Endothelial cell of umbilical vein (primary cell): ENCODE results near the gene RIOX2. TPM values are rescaled to one million over a fixed set of nuclear protein-coding genes. Genes with fewer than 3 reads are reported as not detected.

ENCODE experiments used
- BruUV-seq: library from RNA; stranded (reverse); fragments of 400-500 nt; replicated peaks from 2 replicates; lab custom pipeline; 2021; lab: Mats Ljungman, UMichigan
- CTCF ChIA-PET: fragments of 300-600, 350-600 bp; sonication (Branson Sonifier 250); formaldehyde crosslinking; loops from one replicate; lab custom pipeline; 2021; ENCODE audit warnings: antibody characterized with exemption, inconsistent platforms; lab: Charles Lee
- POLR2A ChIA-PET: fragments of 300-600, 350-600 bp; sonication (Branson Sonifier 250); formaldehyde crosslinking; loops from one replicate; lab custom pipeline; 2021; ENCODE audit warnings: antibody characterized with exemption, inconsistent platforms; lab: Charles Lee
- DNase-seq: peaks from one replicate; pipeline ENCODE4 v3.0.0-alpha.2; 2011; ENCODE audit warnings: low read depth, low spot score
- FAIRE-seq: peaks from 2 replicates; lab custom pipeline; 2011; peaks lifted over from hg19 to GRCh38; lab: Jason Lieb, UNC
- H2AFZ ChIP-seq: 2 replicates; pipeline ENCODE4 v1.6.0; 2012; ENCODE audit warnings: low read depth, low read length, control low read depth, inconsistent platforms
- H3K27ac ChIP-seq: 2 replicates; pipeline ENCODE4 v1.5.1; 2011; ENCODE audit warnings: low read depth, mild to moderate bottlenecking, control low read depth, low read length, moderate library complexity; ENCODE audit not compliant: insufficient read depth
- H3K27me3 ChIP-seq, 2 experiments: 2 replicates each; pipeline versions ENCODE4 v1.6.0 to v1.6.1; 2011; ENCODE audit warnings: low read length in 2 of 2, mixed read lengths in 1 of 2; ENCODE audit not compliant: control insufficient read depth in 2 of 2, insufficient read depth in 2 of 2
- H3K36me3 ChIP-seq, 2 experiments: 2 replicates in 1 of 2; 3 replicates in 1 of 2; pipeline ENCODE4 v1.5.1; 2011; ENCODE audit warnings: low read length in 2 of 2, mild to moderate bottlenecking in 1 of 2, moderate library complexity in 1 of 2; ENCODE audit not compliant: control insufficient read depth in 2 of 2, insufficient read depth in 2 of 2; ENCODE audit errors: extremely low read depth in 1 of 2
- H3K4me1 ChIP-seq: 3 replicates; pipeline ENCODE4 v1.5.1; 2011; ENCODE audit warnings: mild to moderate bottlenecking, low read length; ENCODE audit not compliant: control insufficient read depth, insufficient read depth; ENCODE audit errors: extremely low read depth
- H3K4me2 ChIP-seq: 2 replicates; pipeline ENCODE4 v1.6.1; 2011; ENCODE audit warnings: low read length, control low read depth, mixed read lengths; ENCODE audit not compliant: insufficient read depth
- H3K4me3 ChIP-seq, 3 experiments: fragments of 200-600 bp in 1 of 3; sonication (generic), shearing (Covaris generic) in 1 of 3; replicated peaks in 1 of 3; 2 replicates each; pipeline ENCODE4 v1.5.1; 2011 to 2016; ENCODE audit warnings: control low read depth in 3 of 3, low read length in 3 of 3, mild to moderate bottlenecking in 2 of 3, inconsistent platforms in 1 of 3, low read depth in 1 of 3, moderate library complexity in 1 of 3; ENCODE audit not compliant: insufficient read depth in 1 of 3
- H3K79me2 ChIP-seq: 2 replicates; pipeline ENCODE4 v1.6.0; 2012; ENCODE audit warnings: low read length, inconsistent platforms; ENCODE audit not compliant: control insufficient read depth, insufficient read depth
- H3K9ac ChIP-seq: replicated peaks from 2 replicates; pipeline ENCODE3; 2011; ENCODE audit warnings: low read length, control low read depth; ENCODE audit not compliant: insufficient read depth; ENCODE audit errors: extremely low read depth
- H3K9me1 ChIP-seq: replicated peaks from 3 replicates; pipeline ENCODE4 v1.6.0; 2011; ENCODE audit warnings: mild to moderate bottlenecking, low read length; ENCODE audit not compliant: control insufficient read depth, insufficient read depth; ENCODE audit errors: extremely low read depth
- H3K9me3 ChIP-seq: replicated peaks from 2 replicates; pipeline ENCODE4 v1.5.1; 2012; ENCODE audit warnings: low read length, inconsistent platforms; ENCODE audit not compliant: control insufficient read depth, insufficient read depth
- H4K20me1 ChIP-seq: replicated peaks from 2 replicates; pipeline ENCODE3; 2011; ENCODE audit warnings: mild to moderate bottlenecking, low read length; ENCODE audit not compliant: control insufficient read depth, insufficient read depth; ENCODE audit errors: extremely low read depth
- EZH2 ChIP-seq: IDR thresholded peaks from 2 replicates; pipeline ENCODE4 v1.6.1; 2012; ENCODE audit warnings: borderline replicate concordance, low read depth, mild to moderate bottlenecking, moderate library complexity, low read length, inconsistent platforms; ENCODE audit not compliant: severe bottlenecking
- FOS ChIP-seq: IDR thresholded peaks from 2 replicates; pipeline ENCODE4 v1.6.1; 2011; ENCODE audit warnings: mild to moderate bottlenecking, low read length, moderate library complexity, borderline replicate concordance; ENCODE audit not compliant: insufficient read depth
- GATA2 ChIP-seq: IDR thresholded peaks from 2 replicates; pipeline ENCODE4 v1.7.0; 2011; ENCODE audit warnings: low read depth, mild to moderate bottlenecking, moderate library complexity, mixed read lengths, low read length; ENCODE audit not compliant: insufficient read length, insufficient read depth
- JUN ChIP-seq: IDR thresholded peaks from 2 replicates; pipeline ENCODE4 v1.6.1; 2011; ENCODE audit warnings: borderline replicate concordance, low read depth; ENCODE audit not compliant: insufficient read length, insufficient read depth
- MYC ChIP-seq: IDR thresholded peaks from one replicate; pipeline ENCODE4 v1.6.1; 2011; ENCODE audit warnings: mild to moderate bottlenecking, low read depth, low read length
- POLR2A ChIP-seq: IDR thresholded peaks from 2 replicates; pipeline ENCODE4 v1.6.1; 2012; ENCODE audit warnings: low read depth, mild to moderate bottlenecking, control low read depth, low read length
- POLR2AphosphoS5 ChIP-seq: IDR thresholded peaks from 2 replicates; pipeline ENCODE4 v1.6.1; 2012; ENCODE audit warnings: low read depth, mild to moderate bottlenecking, control low read depth, low read length, moderate library complexity; ENCODE audit not compliant: insufficient read depth
- dilution Hi-C: fragments of 300-500 bp; cut with MboI; formaldehyde crosslinking; loops from one replicate; pipeline ENCODE4 v1.15.0; 2019; ENCODE audit warnings: low sequenced_read_pairs; ENCODE audit not compliant: extremely low pct_ligation_motif_present
- intact Hi-C: fragments of 100-400 bp; cut with micrococcal nuclease; formaldehyde crosslinking; loops from one replicate; pipeline ENCODE4 v1.10.0; 2022
- polyA plus RNA-seq, 4 experiments: library from polyadenylated mRNA; depleted of rRNA in 3 of 4; stranded (reverse) in 3 of 4; unstranded in 1 of 4; fragments of >200 nt; gene quantifications; 2 replicates each; pipeline versions ENCODE4 v1.2.1 to v1.2.3, GENCODE V29; 2011 to 2012; ENCODE audit warnings: missing spikeins in 1 of 4
- total RNA-seq: library from RNA; stranded (reverse); gene quantifications from 2 replicates; pipeline ENCODE4 v1.2.3, GENCODE V29; 2021
- TF ChIP-seq, protein P1 (sequence below), 2 donors: IDR thresholded peaks; 1 replicate in 1 of 2; 2 replicates in 1 of 2; pipeline ENCODE4 v1.5.1; 2011; ENCODE audit warnings: low read length in 2 of 2, mild to moderate bottlenecking in 2 of 2, moderate library complexity in 2 of 2, control low read depth in 1 of 2, inconsistent platforms in 1 of 2, low read depth in 1 of 2; ENCODE audit not compliant: insufficient read depth in 1 of 2; ENCODE audit errors: extremely low read depth in 1 of 2
- TF ChIP-seq, protein P2 (sequence below): IDR thresholded peaks from 2 replicates; pipeline ENCODE4 v1.6.1; 2011; ENCODE audit not compliant: insufficient read depth, insufficient read length

The RIOX2 gene
- total and polyA plus RNA-seq, 2 donors (not counting 3 experiments of a cell fraction or from before 2014, with no cell fraction given): 14.5 to 30.5 TPM

DNA sequence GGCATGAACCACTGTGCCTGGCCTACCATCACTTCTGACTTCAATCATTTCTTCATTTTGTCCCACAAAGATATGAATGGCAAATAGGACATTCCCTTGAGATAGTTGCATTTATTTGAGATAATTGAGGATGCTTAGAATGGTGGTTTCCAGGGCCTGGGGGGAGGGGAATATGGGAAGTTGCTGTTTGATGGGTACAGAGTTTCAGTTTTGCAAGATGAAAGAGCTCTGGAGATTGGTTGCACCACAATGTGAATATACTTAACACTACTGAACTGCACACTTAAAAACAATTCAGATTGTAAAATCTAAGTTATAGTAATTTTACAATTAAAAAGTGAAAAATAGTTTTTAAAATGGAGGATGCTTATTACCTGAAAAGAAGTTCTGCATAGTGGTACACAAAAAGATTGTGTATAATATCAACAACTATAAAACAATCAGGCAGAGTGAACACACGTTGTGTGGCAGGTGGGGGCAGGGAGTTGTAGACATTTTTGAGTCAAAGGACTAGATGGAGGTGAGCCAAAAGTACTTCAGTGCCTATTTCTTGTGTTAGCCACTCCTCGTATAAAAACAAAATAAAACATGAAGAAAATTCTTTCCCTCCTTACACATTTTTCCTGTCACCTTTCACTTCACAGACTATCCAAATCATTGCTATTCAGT lies 18.5 kb upstream of the RIOX2 start:
- DNase-seq: no peak
- no peak for TF ChIP-seq MYC
- no peak for TF ChIP-seq FOS
- no peak for TF ChIP-seq EZH2
- TF ChIP-seq POLR2AphosphoS5: no peak
- TF ChIP-seq POLR2A: no peak
- TF ChIP-seq, protein P1, sequence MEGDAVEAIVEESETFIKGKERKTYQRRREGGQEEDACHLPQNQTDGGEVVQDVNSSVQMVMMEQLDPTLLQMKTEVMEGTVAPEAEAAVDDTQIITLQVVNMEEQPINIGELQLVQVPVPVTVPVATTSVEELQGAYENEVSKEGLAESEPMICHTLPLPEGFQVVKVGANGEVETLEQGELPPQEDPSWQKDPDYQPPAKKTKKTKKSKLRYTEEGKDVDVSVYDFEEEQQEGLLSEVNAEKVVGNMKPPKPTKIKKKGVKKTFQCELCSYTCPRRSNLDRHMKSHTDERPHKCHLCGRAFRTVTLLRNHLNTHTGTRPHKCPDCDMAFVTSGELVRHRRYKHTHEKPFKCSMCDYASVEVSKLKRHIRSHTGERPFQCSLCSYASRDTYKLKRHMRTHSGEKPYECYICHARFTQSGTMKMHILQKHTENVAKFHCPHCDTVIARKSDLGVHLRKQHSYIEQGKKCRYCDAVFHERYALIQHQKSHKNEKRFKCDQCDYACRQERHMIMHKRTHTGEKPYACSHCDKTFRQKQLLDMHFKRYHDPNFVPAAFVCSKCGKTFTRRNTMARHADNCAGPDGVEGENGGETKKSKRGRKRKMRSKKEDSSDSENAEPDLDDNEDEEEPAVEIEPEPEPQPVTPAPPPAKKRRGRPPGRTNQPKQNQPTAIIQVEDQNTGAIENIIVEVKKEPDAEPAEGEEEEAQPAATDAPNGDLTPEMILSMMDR (IDR thresholded peaks at IDR 0.05; ENCODE audit: extremely low read depth in 1 of 2, insufficient read depth in 1 of 2, low read depth in 1 of 2, low read length in 2 of 2): no peak
- TF ChIP-seq JUN: no peak
- TF ChIP-seq GATA2: no peak
- TF ChIP-seq, protein P2, sequence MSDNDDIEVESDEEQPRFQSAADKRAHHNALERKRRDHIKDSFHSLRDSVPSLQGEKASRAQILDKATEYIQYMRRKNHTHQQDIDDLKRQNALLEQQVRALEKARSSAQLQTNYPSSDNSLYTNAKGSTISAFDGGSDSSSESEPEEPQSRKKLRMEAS: no peak
- Histone ChIP-seq H3K9ac (no peak overlapping the region), H3K4me1 (no peaks in the 10 kb centered on the region), H3K36me3 (no peaks in the 10 kb centered on the region), H3K4me3 (no peak overlapping the region), H3K9me3 (no peaks in the 10 kb centered on the region), H2AFZ (no peak overlapping the region), H3K27me3 (peaks cover 2 to 12% of the 10 kb centered on the region in 2 experiments), H4K20me1 (no peaks in the 10 kb centered on the region), H3K4me2 (no peak overlapping the region), H3K27ac (no peak overlapping the region), H3K9me1 (no peaks in the 10 kb centered on the region), H3K79me2 (no peaks in the 10 kb centered on the region)
- ChIA-PET POLR2A (interaction anchor here (0.6 kb wide), 1 partner anchor 271 kb away, joined by 3 read pairs; no protein-coding TSS in a partner anchor), CTCF (no interaction called here)
- intact Hi-C loops (no loop called here), dilution Hi-C loops (no loop called here)
- FAIRE-seq: no peak
- no TSS peak for BruUV-seq
